K562 (cell line): ENCODE data around the gene RUNX1. TPM values are rescaled to one million over a fixed set of nuclear protein-coding genes. Genes with fewer than 3 reads are reported as not detected.

Experiments used
- ATAC-seq: fragments of 200-7000 bp; cut with Tn5 transposase; 3 replicates; pipeline ENCODE4 v1.9.1; 2020; ENCODE audit warnings: moderate library complexity
- BruUV-seq: library from RNA; stranded (reverse); fragments of 400-500 nt; replicated peaks from 2 replicates; lab custom pipeline; 2021; lab: Mats Ljungman, UMichigan
- CTCF ChIA-PET: fragments of 300-600 bp; formaldehyde crosslinking; extraction: SDS; loops from one replicate; lab custom pipeline; 2021; ENCODE audit warnings: low intra/inter-chr PET ratio; lab: Yijun Ruan, JAX
- POLR2A ChIA-PET: fragments of 300-600, 350-650 bp; sonication (Branson Sonifier 250); formaldehyde crosslinking; extraction: SDS; loops from one replicate; lab custom pipeline; 2021; ENCODE audit warnings: antibody characterized with exemption, inconsistent platforms; lab: Yijun Ruan, JAX
- DNase-seq, 4 experiments: peaks; one replicate each; pipeline versions ENCODE4 v3.0.0 to v3.0.0-alpha.2; 2011 to 2018; ENCODE audit warnings: low spot score in 3 of 4, mixed read lengths in 3 of 4; ENCODE audit errors: extremely low read depth in 1 of 4
- FAIRE-seq: peaks from 2 replicates; lab custom pipeline; 2011; peaks lifted over from hg19 to GRCh38; lab: Jason Lieb, UNC
- H2AFZ ChIP-seq: 2 replicates; pipeline ENCODE4 v1.6.0; 2011; ENCODE audit warnings: low read depth, low read length, control low read depth, inconsistent platforms
- H3K27ac ChIP-seq: fragments of 200-600 bp; 3 replicates; pipeline ENCODE4 v1.8.0; 2011; ENCODE audit warnings: low read depth, mild to moderate bottlenecking, control low read depth, inconsistent platforms, low read length, moderate library complexity, mixed read lengths; ENCODE audit errors: extremely low read depth
- H3K27me3 ChIP-seq, 2 experiments: fragments of 300-600 bp in 1 of 2; 2 replicates in 1 of 2; 3 replicates in 1 of 2; pipeline versions ENCODE4 v1.6.0 to v1.8.0; 2011; ENCODE audit warnings: inconsistent platforms in 2 of 2, low read length in 2 of 2, mild to moderate bottlenecking in 1 of 2, mixed read lengths in 1 of 2, moderate library complexity in 1 of 2; ENCODE audit not compliant: control insufficient read depth in 2 of 2, insufficient read depth in 2 of 2
- H3K36me3 ChIP-seq: fragments of 300-600 bp; 3 replicates; pipeline ENCODE4 v1.8.0; 2011; ENCODE audit warnings: mild to moderate bottlenecking, low read length, inconsistent platforms; ENCODE audit not compliant: control insufficient read depth, insufficient read depth
- H3K4me1 ChIP-seq, 2 experiments: fragments of 200-600 bp in 1 of 2; replicated peaks in 1 of 2; 2 replicates in 1 of 2; 3 replicates in 1 of 2; pipeline versions ENCODE4 v1.5.1 to v1.8.0; 2011; ENCODE audit warnings: inconsistent platforms in 2 of 2, low read length in 2 of 2, mild to moderate bottlenecking in 1 of 2, mixed read lengths in 1 of 2, moderate library complexity in 1 of 2; ENCODE audit not compliant: control insufficient read depth in 2 of 2, insufficient read depth in 2 of 2
- H3K4me2 ChIP-seq: 2 replicates; pipeline ENCODE4 v1.6.1; 2011; ENCODE audit warnings: low read length, control low read depth, inconsistent platforms, mixed read lengths; ENCODE audit not compliant: insufficient read depth
- H3K4me3 ChIP-seq: fragments of 200-600 bp; sonication (generic), shearing (Covaris generic); 2 replicates; pipeline ENCODE4 v1.5.1; 2016; ENCODE audit warnings: control low read depth, inconsistent platforms
- H3K79me2 ChIP-seq: fragments of 200-600 bp; 3 replicates; pipeline ENCODE4 v1.8.0; 2011; ENCODE audit warnings: low read length, inconsistent platforms; ENCODE audit not compliant: control insufficient read depth, insufficient read depth
- H3K9ac ChIP-seq, 2 experiments: 2 replicates each; pipeline versions ENCODE4 v1.6.0 to v1.6.1; 2011; ENCODE audit warnings: low read depth in 2 of 2, low read length in 2 of 2, control low read depth in 1 of 2, inconsistent platforms in 1 of 2, mild to moderate bottlenecking in 1 of 2, mixed read lengths in 1 of 2; ENCODE audit not compliant: insufficient read depth in 1 of 2
- H3K9me1 ChIP-seq: one replicate; pipeline ENCODE4 v1.6.0; 2011; ENCODE audit warnings: inconsistent platforms, mild to moderate bottlenecking, low read length, moderate library complexity; ENCODE audit not compliant: control insufficient read depth, insufficient read depth
- H3K9me3 ChIP-seq: replicated peaks from 2 replicates; pipeline ENCODE4 v1.5.1; 2011; ENCODE audit warnings: low read depth, low read length, inconsistent platforms; ENCODE audit not compliant: control insufficient read depth, insufficient read depth
- H4K20me1 ChIP-seq: replicated peaks from 2 replicates; pipeline ENCODE4 v1.6.1; 2011; ENCODE audit warnings: low read length, inconsistent platforms, mixed read lengths; ENCODE audit not compliant: control insufficient read depth, insufficient read depth
- CBX1 ChIP-seq: sonication (generic); IDR thresholded peaks from 2 replicates; pipeline ENCODE4 v1.6.1; 2016; ENCODE audit warnings: antibody characterized with exemption, low read depth, mild to moderate bottlenecking
- DACH1 ChIP-seq: fragments of 450-650 bp; IDR thresholded peaks from 2 replicates; pipeline ENCODE4 v1.6.1; 2018; ENCODE audit not compliant: partially characterized antibody
- DPF2 ChIP-seq: fragments of 450-650 bp; IDR thresholded peaks from 2 replicates; pipeline ENCODE4 v1.6.1; 2016
- ERF ChIP-seq: fragments of 450-650 bp; formaldehyde crosslinking; IDR thresholded peaks from 2 replicates; pipeline ENCODE4 v1.4.0; 2020; ENCODE audit warnings: mild to moderate bottlenecking, mixed read lengths
- KLF16 ChIP-seq: IDR thresholded peaks from 2 replicates; pipeline ENCODE4 v1.6.1; 2016; ENCODE audit warnings: antibody characterized with exemption
- NR2C1 ChIP-seq, 2 experiments: fragments of 450-650 bp; IDR thresholded peaks; 2 replicates each; pipeline ENCODE4 v1.6.1; 2017; ENCODE audit warnings: mild to moderate bottlenecking in 2 of 2, antibody characterized with exemption in 1 of 2, inconsistent platforms in 1 of 2, missing compliant biosample characterization in 1 of 2, missing genetic modification characterization in 1 of 2
- NR3C1 ChIP-seq: sonication (generic); formaldehyde crosslinking; IDR thresholded peaks from 2 replicates; pipeline ENCODE4 v1.8.1; 2022; ENCODE audit warnings: missing genetic modification reagents
- RBM15 ChIP-seq: fragments of 200-400 bp; formaldehyde crosslinking; IDR thresholded peaks from 2 replicates; pipeline ENCODE4 v1.6.1; 2018; ENCODE audit warnings: mild to moderate bottlenecking, low read length, moderate library complexity; ENCODE audit not compliant: insufficient read depth
- SOX6 ChIP-seq: fragments of 450-650 bp; IDR thresholded peaks from 2 replicates; pipeline ENCODE4 v1.6.1; 2014; ENCODE audit warnings: mild to moderate bottlenecking
- SUPT5H ChIP-seq: fragments of 450-650 bp; IDR thresholded peaks from 2 replicates; pipeline ENCODE4 v1.6.1; 2016
- XRCC4 ChIP-seq: IDR thresholded peaks from one replicate; pipeline ENCODE4 v1.6.1; 2011; ENCODE audit not compliant: insufficient read depth, insufficient read length; ENCODE audit errors: extremely low read depth
- ZNF551 ChIP-seq: fragments of 250-450 bp; sonication (Bioruptor Pico); IDR thresholded peaks from 2 replicates; pipeline ENCODE4 v1.5.0; 2021; ENCODE audit warnings: mild to moderate bottlenecking, moderate library complexity
- WGBS: fragments of 100-300 bp; shearing (Covaris generic); methylation state at CpG from one replicate; pipeline ENCODE4 v1.1.6; 2016; ENCODE audit warnings: low coverage, mixed read lengths; ENCODE audit not compliant: insufficient coverage; ENCODE audit errors: missing lambda C conversion rate; 5-methylcytosine and 5-hydroxymethylcytosine counted together
- in situ Hi-C: fragments of 300-500 bp; cut with MboI; formaldehyde crosslinking; loops from 4 replicates; pipeline ENCODE4 v1.15.0; 2018; ENCODE audit warnings: inconsistent platforms, mixed read lengths
- intact Hi-C: fragments of 100-400 bp; cut with micrococcal nuclease; formaldehyde crosslinking; loops from 2 replicates; pipeline ENCODE4 v1.14.2; 2022
- polyA plus RNA-seq, 8 experiments: library from polyadenylated mRNA; depleted of rRNA in 4 of 8; stranded (reverse) in 5 of 8; unstranded in 3 of 8; fragments of >200 nt; fragmentation: Nextera tagmentation in 2 of 8; fragmentation: Illumina TruSeq in 1 of 8; extraction: Ambion mirVana in 2 of 8; extraction: Trizol in 1 of 8; gene quantifications; 2 replicates each; pipeline versions ENCODE4 v1.2.1 to v1.2.3, GENCODE V29; 2011 to 2014; ENCODE audit warnings: inconsistent platforms in 1 of 8, missing spikeins in 1 of 8
- total RNA-seq, 7 experiments: library from RNA; depleted of rRNA in 6 of 7; stranded (reverse); fragments of >200 nt in 6 of 7; fragmentation: Illumina TruSeq in 2 of 7; extraction: Trizol in 2 of 7; gene quantifications; 2 replicates each; pipeline versions ENCODE4 v1.2.1 to v1.2.3, GENCODE V29; 2011 to 2021; ENCODE audit warnings: low replicate concordance in 1 of 7
- TF ChIP-seq, protein P1 (sequence below): fragments of 250-450 bp; sonication (Bioruptor Pico); IDR thresholded peaks from 2 replicates; pipeline ENCODE4 v1.4.0; 2020; ENCODE audit warnings: borderline replicate concordance
- TF ChIP-seq, protein P2 (sequence below): sonication (generic); IDR thresholded peaks from 2 replicates; pipeline ENCODE4 v1.6.1; 2016

Gene RUNX1
- total and polyA plus RNA-seq, 9 of the 15 experiments (the other 6 are each of a cell fraction or from before 2014, with no cell fraction given) = 2.2 to 68.6 (median 17.8) TPM

DNA sequence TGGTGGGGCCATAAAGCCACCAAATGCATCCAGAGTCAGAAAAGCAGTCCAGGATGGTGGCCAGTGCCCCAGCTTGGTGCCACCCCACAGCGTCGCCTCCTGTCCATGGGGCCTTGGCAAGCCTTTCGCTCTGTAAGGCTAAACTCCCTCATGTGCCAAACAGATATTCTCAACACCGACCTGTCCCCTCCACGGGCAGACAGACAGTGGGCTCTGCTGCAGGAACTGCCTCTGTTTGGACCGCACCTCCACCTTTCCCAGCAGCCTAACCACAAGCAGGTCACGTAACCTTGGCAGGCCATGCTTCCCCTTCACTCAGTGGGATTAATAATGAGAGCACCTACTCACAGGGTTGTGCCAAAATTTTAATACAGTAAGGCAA, 11.7 kb downstream of the RUNX1 start:
- Histone ChIP-seq H4K20me1 (no peaks in the 10 kb centered on the region), H3K27me3 (no peaks in the 10 kb centered on the region; a peak in 1 of 5 replicates), H3K27ac (no peak overlapping the region), H3K4me1 (peaks cover 4 to 13% of the 10 kb centered on the region in 2 experiments; a peak in 3 of 5 replicates), H3K9me1 (no peaks in the 10 kb centered on the region), H3K4me2 (no peak overlapping the region), H2AFZ (peak overlapping the region; percentile 88), H3K4me3 (no peak overlapping the region), H3K9me3 (no peaks in the 10 kb centered on the region), H3K9ac (no peak overlapping the region; a peak in 1 of 4 replicates), H3K79me2 (no peaks in the 10 kb centered on the region), H3K36me3 (no peaks in the 10 kb centered on the region)
- FAIRE-seq (no peak), DNase-seq (no peak), ATAC-seq (no peak)
- ChIA-PET POLR2A (no interaction called here), CTCF (no interaction called here)
- 84% methylated on average over 7 of the region's 7 CpGs for WGBS
- TF ChIP-seq DACH1 (no peak), ERF (no peak), SOX6 (no peak), RBM15 (no peak), SUPT5H (no peak), ZNF551 (CRISPR knock-in tag) (no peak), CBX1 (no peak), DPF2 (no peak), XRCC4 (no peak), NR3C1 (no peak), NR2C1 (IDR thresholded peaks at IDR 0.05) (no peak), NR2C1 (tag; IDR thresholded peaks at IDR 0.05) (no peak), KLF16 (no peak)
- TF ChIP-seq, protein P1, sequence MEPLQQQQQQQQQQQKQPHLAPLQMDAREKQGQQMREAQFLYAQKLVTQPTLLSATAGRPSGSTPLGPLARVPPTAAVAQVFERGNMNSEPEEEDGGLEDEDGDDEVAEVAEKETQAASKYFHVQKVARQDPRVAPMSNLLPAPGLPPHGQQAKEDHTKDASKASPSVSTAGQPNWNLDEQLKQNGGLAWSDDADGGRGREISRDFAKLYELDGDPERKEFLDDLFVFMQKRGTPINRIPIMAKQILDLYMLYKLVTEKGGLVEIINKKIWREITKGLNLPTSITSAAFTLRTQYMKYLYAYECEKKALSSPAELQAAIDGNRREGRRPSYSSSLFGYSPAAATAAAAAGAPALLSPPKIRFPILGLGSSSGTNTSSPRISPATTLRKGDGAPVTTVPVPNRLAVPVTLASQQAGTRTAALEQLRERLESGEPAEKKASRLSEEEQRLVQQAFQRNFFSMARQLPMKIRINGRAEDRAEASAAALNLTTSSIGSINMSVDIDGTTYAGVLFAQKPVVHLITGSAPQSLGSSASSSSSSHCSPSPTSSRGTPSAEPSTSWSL (CRISPR knock-in tag) = no peak
- TF ChIP-seq, protein P2, sequence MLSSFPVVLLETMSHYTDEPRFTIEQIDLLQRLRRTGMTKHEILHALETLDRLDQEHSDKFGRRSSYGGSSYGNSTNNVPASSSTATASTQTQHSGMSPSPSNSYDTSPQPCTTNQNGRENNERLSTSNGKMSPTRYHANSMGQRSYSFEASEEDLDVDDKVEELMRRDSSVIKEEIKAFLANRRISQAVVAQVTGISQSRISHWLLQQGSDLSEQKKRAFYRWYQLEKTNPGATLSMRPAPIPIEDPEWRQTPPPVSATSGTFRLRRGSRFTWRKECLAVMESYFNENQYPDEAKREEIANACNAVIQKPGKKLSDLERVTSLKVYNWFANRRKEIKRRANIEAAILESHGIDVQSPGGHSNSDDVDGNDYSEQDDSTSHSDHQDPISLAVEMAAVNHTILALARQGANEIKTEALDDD = no peak
- intact Hi-C loops = no loop called here
- in situ Hi-C loops = no loop called here
- BruUV-seq = no TSS peak
